ENCODE results near the gene TTC33. TPM values are rescaled to one million over a fixed set of nuclear protein-coding genes. Genes with fewer than 3 reads are reported as not detected.

The TTC33 gene
- total and polyA plus RNA-seq, 2 of the 4 experiments (the other 2 are of a cell fraction), result 3.1 to 8.1 TPM

GRCh38 chr5:40754381-40755092 lies 1.2 kb downstream of the TTC33 start (continued):
- TF ChIP-seq RFX5 (IDR thresholded peaks at IDR 0.05; ENCODE audit: low read depth, low read length) (no peak), MAFK (IDR thresholded peaks at IDR 0.05; ENCODE audit: low read depth, low read length) (no peak)

GRCh38 chr5:40746703-40747102 lies 9.1 kb downstream of the TTC33 start:
- no peak overlapping the region for H4K5ac ChIP-seq (ENCODE audit: low read depth, low read length)
- no peak overlapping the region for H3K4me2 ChIP-seq (ENCODE audit: low read depth, low read length)
- DNase-seq (peak; percentile 32), ATAC-seq (ENCODE audit: low read depth) (no peak)
- H2AK5ac ChIP-seq (ENCODE audit: low read depth, low read length), result no peak overlapping the region
- no peak overlapping the region for H2BK20ac ChIP-seq (ENCODE audit: low read depth, low read length)
- H3K9ac ChIP-seq (ENCODE audit: low read depth, low read length), result no peak overlapping the region
- intact Hi-C loops (cut with micrococcal nuclease), result no loop called here
- dilution Hi-C loops (cut with HindIII; ENCODE audit: low sequenced_read_pairs, unreplicated experiment), result no loop called here
- no peak overlapping the region for H3K4me3 ChIP-seq (ENCODE audit: insufficient read depth, low read depth, low read length)
- H3K9me3 ChIP-seq (ENCODE audit: control insufficient read depth, insufficient read depth, low read length), result no peaks in the 10 kb centered on the region
- H3K4me1 ChIP-seq (ENCODE audit: control insufficient read depth, insufficient read depth, low read length), result peaks cover 2% of the 10 kb centered on the region; the same call in 1 of the 2 replicates
- H2BK120ac ChIP-seq (ENCODE audit: low read depth, low read length), result no peak overlapping the region
- H3K18ac ChIP-seq (ENCODE audit: low read depth, low read length), result no peak overlapping the region
- in situ Hi-C loops (cut with MboI; ENCODE audit: low sequenced_read_pairs), result no loop called here
- no peak overlapping the region for H3K23ac ChIP-seq (ENCODE audit: low read depth, low read length)
- H3K27me3 ChIP-seq (ENCODE audit: control insufficient read depth, insufficient read depth, low read length), result no peaks in the 10 kb centered on the region
- peaks cover 11 to 35% of the 10 kb centered on the region in 2 experiments for H3K79me1 ChIP-seq (ENCODE audit: low read depth in 1 of 2, low read length in 2 of 2)
- no peak overlapping the region for H4K91ac ChIP-seq (ENCODE audit: insufficient read depth, low read depth, low read length)
- TF ChIP-seq RAD21 (IDR thresholded peaks at IDR 0.05; ENCODE audit: low read length), result no peak
- POLR2A ChIA-PET (ENCODE audit: unreplicated experiment), result interaction anchor here (0.6 kb wide), 2 partner anchors 168 to 364 kb away, joined by 3 read pairs; no protein-coding TSS in a partner anchor
- no peaks in the 10 kb centered on the region for H4K20me1 ChIP-seq (ENCODE audit: insufficient read depth, low read length)
- no peak overlapping the region for H4K8ac ChIP-seq (ENCODE audit: low read depth in 2 of 2, low read length in 2 of 2)
- H2BK5ac ChIP-seq (ENCODE audit: low read depth, low read length, poor library complexity, severe bottlenecking), result no peak overlapping the region
- no peak overlapping the region for H2AFZ ChIP-seq (replicated peaks; ENCODE audit: low read length, poor library complexity)
- no peak overlapping the region for H2BK15ac ChIP-seq (ENCODE audit: low read depth, low read length)
- H3K4ac ChIP-seq (ENCODE audit: low read depth, low read length), result no peak overlapping the region
- H3K14ac ChIP-seq (replicated peaks; ENCODE audit: low read depth, low read length), result no peak overlapping the region
- H3K27ac ChIP-seq (ENCODE audit: insufficient read depth, low read length), result no peak overlapping the region
- no peak overlapping the region for H2AK9ac ChIP-seq (replicated peaks; ENCODE audit: low read depth, low read length, poor library complexity)
- 50% methylated on average over 2 of the region's 4 CpGs; no CpG with 5 or more reads in 1 of the 2 experiments for WGBS, 2 experiments (ENCODE audit: extremely low coverage in 2 of 2, insufficient read length in 1 of 2)
- no peak overlapping the region for H3K56ac ChIP-seq (ENCODE audit: extremely low read depth, insufficient read depth, low read length)
- BruUV-seq (replicated peaks), result no TSS peak
- no peaks in the 10 kb centered on the region; the same call in 1 of the 2 replicates for H3K9me1 ChIP-seq (ENCODE audit: insufficient read depth, low read length)
- CTCF ChIA-PET, result interaction anchor here (0.6 to 1.0 kb wide), 6 partner anchors 11 to 1189 kb away, joined by 3 to 6 read pairs (median 4); no protein-coding TSS in a partner anchor
- H3K36me3 ChIP-seq (ENCODE audit: control insufficient read depth, insufficient read depth, low read length), result peaks cover 4% of the 10 kb centered on the region

Data from IMR-90 (cell line).